HEK293T (cell line): ENCODE measurements around the gene ZNF326.

ENCODE experiments used
- ARNT ChIP-seq: fragments of 450-650 bp; IDR thresholded peaks from 2 replicates; pipeline ENCODE4 v1.6.1; 2017; ENCODE audit warnings: mild to moderate bottlenecking
- BHLHE40 ChIP-seq: fragments of 450-650 bp; IDR thresholded peaks from 2 replicates; pipeline ENCODE4 v1.6.1; 2016; ENCODE audit warnings: mild to moderate bottlenecking, moderate library complexity, borderline replicate concordance
- CTBP1 ChIP-seq: fragments of 450-650 bp; IDR thresholded peaks from 2 replicates; pipeline ENCODE4 v1.6.1; 2016; ENCODE audit warnings: borderline replicate concordance
- ELF4 ChIP-seq: fragments of 450-650 bp; IDR thresholded peaks from 2 replicates; pipeline ENCODE4 v1.6.1; 2017; ENCODE audit warnings: antibody characterized with exemption
- FOXA1 ChIP-seq: fragments of 450-650 bp; IDR thresholded peaks from 2 replicates; pipeline ENCODE4 v1.6.1; 2016; ENCODE audit warnings: mild to moderate bottlenecking
- FOXK2 ChIP-seq: fragments of 450-650 bp; IDR thresholded peaks from 2 replicates; pipeline ENCODE4 v1.6.1; 2016; ENCODE audit warnings: mild to moderate bottlenecking
- FOXM1 ChIP-seq: fragments of 450-650 bp; IDR thresholded peaks from 2 replicates; pipeline ENCODE4 v1.6.1; 2017; ENCODE audit warnings: mild to moderate bottlenecking, borderline replicate concordance
- HDGF ChIP-seq: fragments of 450-650 bp; IDR thresholded peaks from 2 replicates; pipeline ENCODE4 v1.6.1; 2017; ENCODE audit warnings: antibody characterized with exemption, borderline replicate concordance
- L3MBTL2 ChIP-seq: fragments of 450-650 bp; conservative IDR thresholded peaks from 2 replicates; pipeline ENCODE4 v1.6.1; 2016; ENCODE audit warnings: mild to moderate bottlenecking
- NFRKB ChIP-seq: fragments of 450-650 bp; IDR thresholded peaks from 2 replicates; pipeline ENCODE4 v1.6.1; 2016; ENCODE audit warnings: mild to moderate bottlenecking, moderate library complexity
- SP1 ChIP-seq: fragments of 450-650 bp; IDR thresholded peaks from 2 replicates; pipeline ENCODE4 v1.6.1; 2017
- SUZ12 ChIP-seq: fragments of 450-650 bp; IDR thresholded peaks from 2 replicates; pipeline ENCODE4 v1.6.1; 2016; ENCODE audit warnings: mild to moderate bottlenecking
- TARDBP ChIP-seq: fragments of 450-650 bp; IDR thresholded peaks from 2 replicates; pipeline ENCODE4 v1.6.1; 2016
- ZNF384 ChIP-seq: fragments of 450-650 bp; IDR thresholded peaks from 2 replicates; pipeline ENCODE4 v1.6.1; 2016

- no peak for TF ChIP-seq FOXK2
- no peak for TF ChIP-seq FOXM1
- no peak for TF ChIP-seq FOXA1
- TF ChIP-seq ELF4: no peak
- TF ChIP-seq HDGF: no peak
- TF ChIP-seq SP1: no peak
- TF ChIP-seq TARDBP: no peak
- no peak for TF ChIP-seq BHLHE40
- no peak for TF ChIP-seq CTBP1
- no peak for TF ChIP-seq ARNT
- no peak for TF ChIP-seq L3MBTL2
- no peak for TF ChIP-seq NFRKB
- no peak for TF ChIP-seq SUZ12
- TF ChIP-seq ZNF384: no peak
Measured at GRCh38 chr1:89951766-89952604, 42.9 kb upstream of the ZNF326 start.
